Neuronal stem cell (in vitro differentiated cells): Measurements from ENCODE around the gene ZNF628.
"Not testable (repeated sequence)": the region's sequence is repeated elsewhere in the genome, so short reads cannot be mapped to it uniquely, and the experiment has no call there.

ENCODE experiments used
- DNase-seq: peaks from one replicate; pipeline ENCODE4 v3.0.0-alpha.2; 2013; ENCODE audit warnings: low spot score
- H2AFZ ChIP-seq: one replicate; pipeline ENCODE4 v1.6.1; 2013; ENCODE audit warnings: mild to moderate bottlenecking, low read length, inconsistent platforms
- H2AK5ac ChIP-seq: 2 replicates; pipeline ENCODE4 v1.6.1; 2013; ENCODE audit warnings: low read depth, mild to moderate bottlenecking, inconsistent platforms, low read length, moderate library complexity, mixed read lengths
- H2BK120ac ChIP-seq: 2 replicates; pipeline ENCODE4 v1.6.1; 2013; ENCODE audit warnings: low read depth, mild to moderate bottlenecking, inconsistent platforms, low read length, moderate library complexity, mixed read lengths
- H2BK12ac ChIP-seq: one replicate; pipeline ENCODE4 v1.6.1; 2013; ENCODE audit warnings: low read length, inconsistent platforms
- H2BK15ac ChIP-seq: 2 replicates; pipeline ENCODE4 v1.6.1; 2013; ENCODE audit warnings: mild to moderate bottlenecking, low read length, inconsistent platforms, mixed read lengths
- H2BK5ac ChIP-seq: one replicate; pipeline ENCODE4 v1.6.1; 2013; ENCODE audit warnings: inconsistent platforms, mild to moderate bottlenecking, low read length, moderate library complexity
- H3K14ac ChIP-seq: one replicate; pipeline ENCODE4 v1.6.1; 2013; ENCODE audit warnings: low read length, inconsistent platforms
- H3K18ac ChIP-seq: 2 replicates; pipeline ENCODE4 v1.6.1; 2013; ENCODE audit warnings: low read length, inconsistent platforms
- H3K23ac ChIP-seq: 2 replicates; pipeline ENCODE4 v1.6.1; 2013; ENCODE audit warnings: low read depth, mild to moderate bottlenecking, mixed read lengths, low read length, inconsistent platforms; ENCODE audit not compliant: poor library complexity
- H3K27ac ChIP-seq: replicated peaks from 3 replicates; pipeline ENCODE4 v1.5.1; 2013; ENCODE audit warnings: low read length, inconsistent platforms
- H3K27me3 ChIP-seq, 3 experiments: 2 replicates each; pipeline ENCODE4 v1.6.1; 2013; ENCODE audit warnings: low read length in 3 of 3, mild to moderate bottlenecking in 2 of 3, inconsistent platforms in 1 of 3, low read depth in 1 of 3, mixed read lengths in 1 of 3, moderate library complexity in 1 of 3; ENCODE audit not compliant: control insufficient read depth in 3 of 3, insufficient read depth in 3 of 3
- H3K36me3 ChIP-seq, 2 donors: replicated peaks in 1 of 2; 2 replicates each; pipeline ENCODE4 v1.6.1; 2013; ENCODE audit warnings: low read length in 2 of 2; ENCODE audit not compliant: control insufficient read depth in 2 of 2, insufficient read depth in 2 of 2
- H3K4ac ChIP-seq: 2 replicates; pipeline ENCODE4 v1.6.1; 2013; ENCODE audit warnings: inconsistent platforms, mild to moderate bottlenecking, low read length, moderate library complexity
- H3K4me1 ChIP-seq, 2 donors: 1 replicate in 1 of 2; 2 replicates in 1 of 2; pipeline ENCODE4 v1.6.1; 2013; ENCODE audit warnings: low read length in 2 of 2, low read depth in 1 of 2; ENCODE audit not compliant: control insufficient read depth in 2 of 2, insufficient read depth in 1 of 2
- H3K4me2 ChIP-seq: one replicate; pipeline ENCODE4 v1.6.1; 2013; ENCODE audit warnings: mild to moderate bottlenecking, low read length, inconsistent platforms; ENCODE audit not compliant: insufficient read depth, poor library complexity, severe bottlenecking
- H3K4me3 ChIP-seq, 2 donors: 2 replicates each; pipeline ENCODE4 v1.5.1; 2013; ENCODE audit warnings: low read length in 2 of 2, mild to moderate bottlenecking in 2 of 2, inconsistent platforms in 1 of 2, moderate library complexity in 1 of 2
- H3K79me1 ChIP-seq: one replicate; pipeline ENCODE4 v1.6.1; 2013; ENCODE audit warnings: low read depth, mild to moderate bottlenecking, inconsistent platforms, low read length, moderate library complexity
- H3K9ac ChIP-seq: one replicate; pipeline ENCODE4 v1.6.1; 2013; ENCODE audit warnings: mild to moderate bottlenecking, low read depth, low read length, inconsistent platforms; ENCODE audit not compliant: poor library complexity
- H3K9me3 ChIP-seq, 2 donors: replicated peaks in 1 of 2; 2 replicates each; pipeline versions ENCODE3 to v1.6.1; 2013; ENCODE audit warnings: low read length in 2 of 2, mild to moderate bottlenecking in 2 of 2, inconsistent platforms in 1 of 2, low read depth in 1 of 2, mixed read lengths in 1 of 2, moderate library complexity in 1 of 2; ENCODE audit not compliant: control insufficient read depth in 2 of 2, insufficient read depth in 1 of 2
- H4K8ac ChIP-seq: one replicate; pipeline ENCODE4 v1.6.1; 2013; ENCODE audit warnings: low read depth, mild to moderate bottlenecking, inconsistent platforms, low read length, moderate library complexity
- H4K91ac ChIP-seq: one replicate; pipeline ENCODE4 v1.6.1; 2013; ENCODE audit warnings: low read length, low read depth, mild to moderate bottlenecking, inconsistent platforms; ENCODE audit not compliant: poor library complexity
- WGBS, 2 donors: extraction: QIAGEN DNeasy Blood & Tissue Kit; methylation state at CpG; one replicate each; pipeline ENCODE4 v1.1.7; 2013; ENCODE audit warnings: missing lambda C conversion rate in 2 of 2, mixed read lengths in 1 of 2; ENCODE audit not compliant: insufficient read length in 2 of 2, insufficient replicate concordance in 1 of 2; ENCODE audit errors: extremely low coverage in 2 of 2; 5-methylcytosine and 5-hydroxymethylcytosine counted together

The ZNF628 gene

GRCh38 chr19:55444646-55445045 lies 31.8 kb upstream of the ZNF628 start:
- no peak overlapping the region for H3K14ac ChIP-seq
- H3K9ac ChIP-seq, result no peak overlapping the region
- DNase-seq, result no peak
- no peak overlapping the region for H3K18ac ChIP-seq
- no peak overlapping the region for H3K27ac ChIP-seq
- H2AK5ac ChIP-seq, result no peak overlapping the region
- no peak overlapping the region for H4K91ac ChIP-seq
- peaks cover 0 to 2% of the 10 kb centered on the region in 2 donors for H3K9me3 ChIP-seq
- no peak overlapping the region for H3K4ac ChIP-seq
- H2BK15ac ChIP-seq, result no peak overlapping the region
- no peak overlapping the region for H2BK12ac ChIP-seq
- H2BK5ac ChIP-seq, result no peak overlapping the region
- H3K27me3 ChIP-seq, result peaks cover 36 to 91% (median 63%) of the 10 kb centered on the region in 3 experiments
- H3K4me1 ChIP-seq, result peaks cover 9 to 19% of the 10 kb centered on the region in 2 donors
- WGBS, 2 donors, result no CpG with 5 or more reads among the region's 11 CpGs
- no peak overlapping the region for H3K4me3 ChIP-seq
- no peak overlapping the region for H2AFZ ChIP-seq
- H3K23ac ChIP-seq, result no peak overlapping the region
- peaks cover 2% of the 10 kb centered on the region for H3K79me1 ChIP-seq
- H2BK120ac ChIP-seq, result no peak overlapping the region
- no peak overlapping the region for H3K4me2 ChIP-seq
- H3K36me3 ChIP-seq, result no peaks in the 10 kb centered on the region
- no peak overlapping the region for H4K8ac ChIP-seq

- Histone ChIP-seq H3K14ac (no peak overlapping the region), H2BK5ac (no peak overlapping the region), H3K18ac (no peak overlapping the region), H3K4ac (no peak overlapping the region), H3K4me3 (no peak overlapping the region), H3K4me2 (no peak overlapping the region), H3K79me1 (peaks cover 2% of the 10 kb centered on the region), H2BK15ac (no peak overlapping the region), H3K36me3 (no peaks in the 10 kb centered on the region), H2BK120ac (no peak overlapping the region), H4K91ac (no peak overlapping the region), H3K23ac (no peak overlapping the region), H4K8ac (no peak overlapping the region), H2AK5ac (no peak overlapping the region), H2BK12ac (no peak overlapping the region), H3K9me3 (peaks cover 0 to 2% of the 10 kb centered on the region in 2 donors), H3K27ac (no peak overlapping the region), H3K9ac (no peak overlapping the region), H2AFZ (no peak overlapping the region), H3K4me1 (peaks cover 9 to 22% of the 10 kb centered on the region in 2 donors), H3K27me3 (peaks cover 29 to 90% (median 56%) of the 10 kb centered on the region in 3 experiments)
- whole genome bisulfite sequencing, 2 donors, result no CpG with 5 or more reads among the region's 8 CpGs
- no peak for DNase-seq
Measured at GRCh38 chr19:55446060-55446459, 30.4 kb upstream of the ZNF628 start.

- Histone ChIP-seq H3K18ac (peak overlapping the region; percentile 35), H3K9me3 (peaks cover 0 to 2% of the 10 kb centered on the region in 2 donors), H3K36me3 (no peaks in the 10 kb centered on the region), H3K79me1 (peaks cover 2% of the 10 kb centered on the region), H3K4me1 (peaks cover 14 to 23% of the 10 kb centered on the region in 2 donors), H2BK120ac (no peak overlapping the region), H3K4ac (no peak overlapping the region), H3K4me2 (no peak overlapping the region), H3K9ac (peak overlapping the region; percentile 78), H2BK5ac (no peak overlapping the region), H2AK5ac (no peak overlapping the region), H3K23ac (peak overlapping the region; percentile 80), H2BK12ac (peak overlapping the region; percentile 30), H4K8ac (no peak overlapping the region), H2AFZ (no peak overlapping the region), H3K27ac (no peak overlapping the region), H3K14ac (peak overlapping the region; percentile 71), H2BK15ac (peak overlapping the region; percentile 3), H4K91ac (no peak overlapping the region), H3K4me3 (no peak overlapping the region), H3K27me3 (peaks cover 23 to 89% (median 45%) of the 10 kb centered on the region in 3 experiments)
- no peak for DNase-seq
- WGBS, 2 donors, result no CpG with 5 or more reads among the region's 16 CpGs
Measured at GRCh38 chr19:55447421-55448174, 28.8 kb upstream of the ZNF628 start.

DNA sequence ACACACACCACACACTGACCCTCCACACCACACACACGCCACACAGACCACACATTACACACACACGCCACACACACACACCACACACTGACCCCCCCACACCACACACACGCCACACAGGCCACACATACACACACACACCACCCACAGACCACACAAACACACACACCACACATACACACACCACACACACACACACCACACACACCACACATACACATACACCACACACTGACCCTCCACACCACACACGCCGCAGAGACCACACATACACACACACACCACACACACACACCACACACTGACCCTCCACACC lies 28.3 kb upstream of the ZNF628 start:
- not testable (repeated sequence) for H3K36me3 ChIP-seq, H2BK15ac ChIP-seq, H3K27ac ChIP-seq, DNase-seq, H3K9me3 ChIP-seq, H4K8ac ChIP-seq, H2AFZ ChIP-seq, H3K18ac ChIP-seq, H3K4me2 ChIP-seq, H2BK120ac ChIP-seq, H3K79me1 ChIP-seq, H2AK5ac ChIP-seq, H4K91ac ChIP-seq, H3K4ac ChIP-seq, H2BK5ac ChIP-seq
- Histone ChIP-seq H3K4me3 (peak overlapping the region in 1 of 2 donors; percentile 66), H3K23ac (peak overlapping the region; percentile 80), H3K27me3 (peaks cover 20 to 83% (median 40%) of the 10 kb centered on the region in 3 experiments), H3K4me1 (peaks cover 13 to 21% of the 10 kb centered on the region in 2 donors), H2BK12ac (peak overlapping the region; percentile 30), H3K9ac (peak overlapping the region; percentile 78), H3K14ac (peak overlapping the region; percentile 71)
- WGBS, 2 donors, result no CpG with 5 or more reads among the region's 5 CpGs
